Measurements from ENCODE around the gene TENM3. TPM values are rescaled to one million over a fixed set of nuclear protein-coding genes. Genes with fewer than 3 reads are reported as not detected.
"Not testable (repeated sequence)": the region's sequence is repeated elsewhere in the genome, so short reads cannot be mapped to it uniquely, and the experiment has no call there.

Gene TENM3
- total RNA-seq (2022) (34.1 and 44.4 TPM in 2 replicates), Bru-seq, nascent RNA (percentile 74 among the genes with signal in this experiment), BruChase-seq, experiment 1, labeled RNA remaining after a 6-hour chase (percentile 65 among the genes with signal in this experiment), BruChase-seq, experiment 2, labeled RNA remaining after a 2-hour chase (percentile 70 among the genes with signal in this experiment)
- long read RNA-seq, partial matches to known transcripts: 12 of 25 reads
- long read RNA-seq, other reads (novel, unspliced or antisense): 11 of 25 reads

DNA sequence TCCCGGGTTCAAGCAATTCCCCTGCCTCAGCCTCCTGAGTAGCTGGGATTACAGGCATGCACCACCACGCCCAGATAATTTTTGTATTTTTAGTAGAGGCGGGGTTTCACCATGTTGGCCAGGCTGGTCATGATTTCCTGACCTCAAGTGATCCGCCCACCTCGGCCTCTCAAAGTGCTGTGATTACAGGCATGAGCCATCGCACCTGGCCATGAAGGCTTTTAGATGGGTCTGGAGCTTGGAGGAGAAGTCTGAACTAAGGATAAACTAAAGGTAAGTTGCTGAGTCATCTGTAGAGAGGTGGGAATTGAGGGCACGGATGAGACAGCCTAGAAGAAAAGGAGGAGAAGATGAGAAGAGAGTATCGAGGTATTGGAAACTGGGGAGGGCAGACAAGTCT, at the start of gene TENM3:
Gene TENM3, plus strand, starts transcription at position 199 of the 400 bp plus-strand sequence. CDS start 80,619 bp downstream, outside the sequence.
- DNase-seq (ENCODE audit: unreplicated experiment); H3K9me3 Mint-ChIP-seq (ENCODE audit: unreplicated experiment); H3K27ac Mint-ChIP-seq (ENCODE audit: low read depth, unreplicated experiment); H3K27me3 Mint-ChIP-seq (ENCODE audit: insufficient read depth, unreplicated experiment); H3K36me3 Mint-ChIP-seq (ENCODE audit: insufficient read depth, unreplicated experiment); intact Hi-C loops (cut with micrococcal nuclease); H3K4me3 Mint-ChIP-seq (ENCODE audit: unreplicated experiment); BruUV-seq (replicated peaks): not testable (repeated sequence)
- H3K4me1 Mint-ChIP-seq (ENCODE audit: insufficient read depth, unreplicated experiment): peaks cover 47% of the 10 kb centered on the region
- CTCF ChIA-PET: interaction anchor here (0.5 kb wide), 1 partner anchor 10 kb away, joined by 4 read pairs; no protein-coding TSS in a partner anchor
- POLR2A ChIA-PET: interaction anchor here (0.7 kb wide), 1 partner anchor 493 kb away, joined by 3 read pairs; no protein-coding TSS in a partner anchor

DNA sequence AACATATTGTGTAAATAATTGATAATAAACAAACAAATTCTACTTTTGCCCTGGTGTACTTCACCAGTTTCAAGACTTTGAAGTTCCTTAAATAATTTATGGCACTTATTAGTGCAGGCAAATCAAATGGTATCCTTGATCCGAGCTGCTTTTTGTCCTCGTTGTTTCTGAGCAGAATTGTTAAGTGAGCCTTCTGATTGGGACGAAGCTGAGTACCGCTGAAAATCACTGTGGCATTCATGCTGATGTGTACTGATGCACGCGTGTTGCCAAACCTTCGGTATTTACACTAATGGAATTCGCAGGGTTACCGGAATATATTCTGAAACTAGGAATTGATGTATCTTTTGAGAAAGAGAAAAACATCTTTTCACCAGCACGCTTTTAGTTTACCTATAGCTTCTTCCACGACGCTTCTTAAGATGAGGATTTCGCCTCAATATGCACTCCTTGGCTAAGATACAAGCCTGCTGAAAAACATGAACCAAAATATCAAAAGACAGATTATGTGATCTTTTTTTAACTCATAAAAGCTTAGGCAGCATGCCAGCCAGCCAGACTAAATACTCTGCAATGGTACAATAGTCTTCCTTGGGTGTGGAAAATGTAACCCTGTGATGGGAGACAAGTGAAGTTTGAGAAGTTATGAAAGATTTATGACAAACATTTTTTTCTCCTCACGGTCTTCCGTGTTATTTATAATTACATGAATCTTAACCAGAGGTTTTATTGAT, 48.9 kb upstream of the TENM3 start:
- peaks cover 20% of the 10 kb centered on the region for H3K4me1 Mint-ChIP-seq (ENCODE audit: insufficient read depth, unreplicated experiment)

DNA sequence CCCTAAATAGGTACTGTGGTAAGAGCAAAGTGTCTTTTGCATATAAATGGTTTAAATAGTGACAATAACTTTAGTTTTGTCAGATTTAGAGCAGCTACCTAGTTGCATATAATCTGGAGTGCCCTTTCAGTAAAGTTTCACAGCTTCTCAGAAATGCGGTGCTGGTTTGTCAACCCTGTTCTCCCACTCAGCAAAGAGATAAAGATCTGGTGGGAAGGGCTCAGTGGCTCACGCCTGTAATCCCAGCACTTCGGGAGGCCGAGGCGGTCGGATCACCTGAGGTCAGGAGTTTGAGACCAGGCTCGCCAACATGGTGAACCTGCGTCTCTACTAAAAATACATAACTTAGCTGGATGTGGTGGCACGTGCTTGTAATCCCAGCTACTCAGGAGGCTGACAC, 45.6 kb upstream of the TENM3 start:
- Mint-ChIP-seq H3K27ac (ENCODE audit: low read depth, unreplicated experiment) (no peak overlapping the region), H3K27me3 (ENCODE audit: insufficient read depth, unreplicated experiment) (no peaks in the 10 kb centered on the region), H3K4me3 (ENCODE audit: unreplicated experiment) (no peak overlapping the region), H3K36me3 (ENCODE audit: insufficient read depth, unreplicated experiment) (peaks cover 6% of the 10 kb centered on the region), H3K9me3 (ENCODE audit: unreplicated experiment) (no peaks in the 10 kb centered on the region), H3K4me1 (ENCODE audit: insufficient read depth, unreplicated experiment) (peaks cover 9% of the 10 kb centered on the region)
- TF ChIP-seq, protein P1, sequence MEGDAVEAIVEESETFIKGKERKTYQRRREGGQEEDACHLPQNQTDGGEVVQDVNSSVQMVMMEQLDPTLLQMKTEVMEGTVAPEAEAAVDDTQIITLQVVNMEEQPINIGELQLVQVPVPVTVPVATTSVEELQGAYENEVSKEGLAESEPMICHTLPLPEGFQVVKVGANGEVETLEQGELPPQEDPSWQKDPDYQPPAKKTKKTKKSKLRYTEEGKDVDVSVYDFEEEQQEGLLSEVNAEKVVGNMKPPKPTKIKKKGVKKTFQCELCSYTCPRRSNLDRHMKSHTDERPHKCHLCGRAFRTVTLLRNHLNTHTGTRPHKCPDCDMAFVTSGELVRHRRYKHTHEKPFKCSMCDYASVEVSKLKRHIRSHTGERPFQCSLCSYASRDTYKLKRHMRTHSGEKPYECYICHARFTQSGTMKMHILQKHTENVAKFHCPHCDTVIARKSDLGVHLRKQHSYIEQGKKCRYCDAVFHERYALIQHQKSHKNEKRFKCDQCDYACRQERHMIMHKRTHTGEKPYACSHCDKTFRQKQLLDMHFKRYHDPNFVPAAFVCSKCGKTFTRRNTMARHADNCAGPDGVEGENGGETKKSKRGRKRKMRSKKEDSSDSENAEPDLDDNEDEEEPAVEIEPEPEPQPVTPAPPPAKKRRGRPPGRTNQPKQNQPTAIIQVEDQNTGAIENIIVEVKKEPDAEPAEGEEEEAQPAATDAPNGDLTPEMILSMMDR (IDR thresholded peaks at IDR 0.05; ENCODE audit: unreplicated experiment): no peak
- no TSS peak for BruUV-seq (replicated peaks)
- intact Hi-C loops (cut with micrococcal nuclease): no loop called here
- CTCF ChIA-PET: interaction anchor here (1.2 kb wide), 1 partner anchor 9 kb away, joined by 4 read pairs; no protein-coding TSS in a partner anchor
- DNase-seq (ENCODE audit: unreplicated experiment): no peak
- POLR2A ChIA-PET: interaction anchor here (0.7 to 5.3 kb wide), 3 partner anchors 11 to 109 kb away, joined by 3 to 18 read pairs (median 3); no protein-coding TSS in a partner anchor

More for the DNA sequence above, 48.9 kb upstream of the TENM3 start:
- BruUV-seq (replicated peaks): no TSS peak
- POLR2A ChIA-PET: interaction anchor here (1.5 to 2.9 kb wide), 4 partner anchors 13 to 114 kb away, joined by 4 to 26 read pairs (median 6); no protein-coding TSS in a partner anchor
- no peaks in the 10 kb centered on the region for H3K9me3 Mint-ChIP-seq (ENCODE audit: unreplicated experiment)
- peaks cover 6% of the 10 kb centered on the region for H3K36me3 Mint-ChIP-seq (ENCODE audit: insufficient read depth, unreplicated experiment)
- no peak for DNase-seq (ENCODE audit: unreplicated experiment)
- TF ChIP-seq, protein P1 (IDR thresholded peaks at IDR 0.05; ENCODE audit: unreplicated experiment): no peak
- intact Hi-C loops (cut with micrococcal nuclease): no loop called here
- H3K27me3 Mint-ChIP-seq (ENCODE audit: insufficient read depth, unreplicated experiment): no peaks in the 10 kb centered on the region
- H3K27ac Mint-ChIP-seq (ENCODE audit: low read depth, unreplicated experiment): no peak overlapping the region
- CTCF ChIA-PET: interaction anchor here (0.8 kb wide), 1 partner anchor 60 kb away, joined by 3 read pairs; no protein-coding TSS in a partner anchor
- H3K4me3 Mint-ChIP-seq (ENCODE audit: unreplicated experiment): no peak overlapping the region

DNA sequence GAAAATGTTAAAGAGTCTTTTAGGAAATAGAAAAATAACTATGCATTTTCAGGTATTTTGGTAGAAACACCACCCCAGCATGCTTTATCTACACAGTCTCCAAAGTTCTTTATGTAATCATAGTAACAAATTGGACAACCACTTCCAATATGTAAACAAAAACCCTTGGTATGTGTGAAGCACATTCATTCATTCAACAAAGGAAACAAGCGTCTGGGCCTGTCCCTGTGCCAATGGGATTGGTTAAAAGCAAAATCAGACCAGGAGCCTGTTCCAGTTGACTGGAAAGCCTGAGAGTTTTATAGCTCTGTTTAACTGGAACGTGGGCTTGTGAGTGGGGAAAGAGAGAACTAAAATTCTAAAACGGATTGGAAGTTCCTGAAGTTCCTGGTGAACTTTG, 41.3 kb upstream of the TENM3 start:
- Mint-ChIP-seq H3K4me1 (ENCODE audit: insufficient read depth, unreplicated experiment) (peaks cover 10% of the 10 kb centered on the region), H3K4me3 (ENCODE audit: unreplicated experiment) (no peak overlapping the region)
- BruUV-seq (replicated peaks): no TSS peak

More for the DNA sequence above, 41.3 kb upstream of the TENM3 start:
- Mint-ChIP-seq H3K27me3 (ENCODE audit: insufficient read depth, unreplicated experiment) (no peaks in the 10 kb centered on the region), H3K27ac (ENCODE audit: low read depth, unreplicated experiment) (no peak overlapping the region), H3K9me3 (ENCODE audit: unreplicated experiment) (no peaks in the 10 kb centered on the region), H3K36me3 (ENCODE audit: insufficient read depth, unreplicated experiment) (peaks cover 10% of the 10 kb centered on the region)
- ChIA-PET CTCF (interaction anchor here (0.5 kb wide), 1 partner anchor 143 kb away, joined by 3 read pairs; no protein-coding TSS in a partner anchor), POLR2A (interaction anchor here (0.6 kb wide), 1 partner anchor 826 kb away, joined by 4 read pairs; no protein-coding TSS in a partner anchor)
- TF ChIP-seq, protein P1 (IDR thresholded peaks at IDR 0.05; ENCODE audit: unreplicated experiment): no peak
- intact Hi-C loops (cut with micrococcal nuclease): no loop called here
- no peak for DNase-seq (ENCODE audit: unreplicated experiment)
